ENCODE results near the gene PEAR1.

DNA sequence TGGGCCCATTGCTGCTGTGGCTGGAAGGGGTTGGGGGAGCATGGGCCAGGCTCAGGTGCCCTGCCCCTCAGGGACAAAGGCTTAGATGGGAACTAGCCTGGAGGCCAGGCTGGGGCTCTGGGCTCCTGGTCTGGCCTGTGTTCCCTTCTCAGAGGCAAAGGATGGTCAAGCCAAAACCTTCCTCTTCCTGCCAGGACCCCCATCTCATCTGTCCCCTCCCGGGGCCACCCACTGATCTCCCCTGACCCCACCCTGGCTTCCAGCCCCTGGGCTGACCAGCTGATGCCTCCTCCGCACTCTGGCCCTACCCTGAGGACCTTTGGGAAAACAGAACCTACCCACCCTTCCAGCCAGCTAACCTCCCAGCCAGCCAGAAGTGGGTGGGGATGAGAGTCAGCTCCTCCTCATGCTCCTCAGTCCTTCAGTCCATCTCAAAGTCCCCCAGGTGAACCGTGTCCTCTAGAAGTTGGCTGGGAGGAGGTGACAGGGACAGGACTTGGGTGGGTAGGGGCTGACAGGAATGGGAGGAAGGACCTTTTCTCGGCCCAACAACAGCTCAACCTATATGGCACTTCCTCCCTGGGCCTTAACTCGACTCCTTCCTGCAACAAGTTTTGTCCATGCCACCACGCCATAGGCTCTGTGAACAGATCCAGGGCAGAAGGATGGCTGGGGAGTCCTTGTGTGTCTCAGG lies 7.5 kb downstream of the PEAR1 start:
- TF ChIP-seq, protein P1, sequence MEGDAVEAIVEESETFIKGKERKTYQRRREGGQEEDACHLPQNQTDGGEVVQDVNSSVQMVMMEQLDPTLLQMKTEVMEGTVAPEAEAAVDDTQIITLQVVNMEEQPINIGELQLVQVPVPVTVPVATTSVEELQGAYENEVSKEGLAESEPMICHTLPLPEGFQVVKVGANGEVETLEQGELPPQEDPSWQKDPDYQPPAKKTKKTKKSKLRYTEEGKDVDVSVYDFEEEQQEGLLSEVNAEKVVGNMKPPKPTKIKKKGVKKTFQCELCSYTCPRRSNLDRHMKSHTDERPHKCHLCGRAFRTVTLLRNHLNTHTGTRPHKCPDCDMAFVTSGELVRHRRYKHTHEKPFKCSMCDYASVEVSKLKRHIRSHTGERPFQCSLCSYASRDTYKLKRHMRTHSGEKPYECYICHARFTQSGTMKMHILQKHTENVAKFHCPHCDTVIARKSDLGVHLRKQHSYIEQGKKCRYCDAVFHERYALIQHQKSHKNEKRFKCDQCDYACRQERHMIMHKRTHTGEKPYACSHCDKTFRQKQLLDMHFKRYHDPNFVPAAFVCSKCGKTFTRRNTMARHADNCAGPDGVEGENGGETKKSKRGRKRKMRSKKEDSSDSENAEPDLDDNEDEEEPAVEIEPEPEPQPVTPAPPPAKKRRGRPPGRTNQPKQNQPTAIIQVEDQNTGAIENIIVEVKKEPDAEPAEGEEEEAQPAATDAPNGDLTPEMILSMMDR (IDR thresholded peaks at IDR 0.05; ENCODE audit: insufficient read depth, low read length): no peak
- no peak for TF ChIP-seq GABPA (IDR thresholded peaks at IDR 0.05; ENCODE audit: low read depth)
- no peak for TF ChIP-seq POLR2AphosphoS5 (IDR thresholded peaks at IDR 0.05; ENCODE audit: low read depth)
